Measurements from ENCODE around the gene OPCML.

OPCML gene

GRCh38 chr11:132846075-132846474, 686.2 kb downstream of the OPCML start:
- DNase-seq (ENCODE audit: low spot score) = no peak

- no peak for DNase-seq (ENCODE audit: low spot score)
Observed at GRCh38 chr11:132844956-132845696, 687.2 kb downstream of the OPCML start.

- no peak for DNase-seq (ENCODE audit: low spot score)
Observed at GRCh38 chr11:132840660-132841059, 691.6 kb downstream of the OPCML start.

- DNase-seq (ENCODE audit: low spot score) = no peak
Observed at GRCh38 chr11:132840191-132840590, 692.1 kb downstream of the OPCML start.

GRCh38 chr11:132839236-132839945, 692.9 kb downstream of the OPCML start:
- DNase-seq (ENCODE audit: low spot score) = no peak

- no peak for DNase-seq (ENCODE audit: low spot score)
Observed at GRCh38 chr11:132838627-132839026, 693.7 kb downstream of the OPCML start.

GRCh38 chr11:132831272-132831671, 701.0 kb downstream of the OPCML start:
- DNase-seq (ENCODE audit: low spot score) = no peak

- no peak for DNase-seq (ENCODE audit: low spot score)
Observed at GRCh38 chr11:132824642-132825041, 707.7 kb downstream of the OPCML start.

- no peak for DNase-seq (ENCODE audit: low spot score)
Observed at GRCh38 chr11:132822276-132822675, 710.0 kb downstream of the OPCML start.

- DNase-seq (ENCODE audit: low spot score) = no peak
Observed at GRCh38 chr11:132821499-132821898, 710.8 kb downstream of the OPCML start.

- DNase-seq (ENCODE audit: low spot score) = no peak
Observed at GRCh38 chr11:132821014-132821413, 711.3 kb downstream of the OPCML start.

GRCh38 chr11:132818951-132819350, 713.4 kb downstream of the OPCML start:
- DNase-seq (ENCODE audit: low spot score) = no peak

GRCh38 chr11:132817387-132817786, 714.9 kb downstream of the OPCML start:
- DNase-seq (ENCODE audit: low spot score) = no peak

- DNase-seq (ENCODE audit: low spot score) = no peak
Observed at GRCh38 chr11:132814410-132814809, 717.9 kb downstream of the OPCML start.

GRCh38 chr11:132811649-132812048, 720.7 kb downstream of the OPCML start:
- no peak for DNase-seq (ENCODE audit: low spot score)

GRCh38 chr11:132809070-132809469, 723.2 kb downstream of the OPCML start:
- no peak for DNase-seq (ENCODE audit: low spot score)

- no peak for DNase-seq (ENCODE audit: low spot score)
Observed at GRCh38 chr11:132804258-132804657, 728.0 kb downstream of the OPCML start.

GRCh38 chr11:132803436-132803835, 728.9 kb downstream of the OPCML start:
- DNase-seq (ENCODE audit: low spot score) = no peak

GRCh38 chr11:132802947-132803346, 729.4 kb downstream of the OPCML start:
- DNase-seq (ENCODE audit: low spot score) = no peak

GRCh38 chr11:132793831-132794230, 738.5 kb downstream of the OPCML start:
- DNase-seq (ENCODE audit: low spot score) = no peak

- no peak for DNase-seq (ENCODE audit: low spot score)
Observed at GRCh38 chr11:132792341-132793140, 739.8 kb downstream of the OPCML start.

- no peak for DNase-seq (ENCODE audit: low spot score)
Observed at GRCh38 chr11:132790971-132791370, 741.3 kb downstream of the OPCML start.

- no peak for DNase-seq (ENCODE audit: low spot score)
Observed at GRCh38 chr11:132790466-132790865, 741.8 kb downstream of the OPCML start.

All from globus pallidus (tissue), 1 donor.